ENCODE measurements around the gene GPER1.
"Not testable (repeated sequence)": the region's sequence is repeated elsewhere in the genome, so short reads cannot be mapped to it uniquely, and the experiment has no call there.

Gene GPER1

GRCh38 chr7:1140476-1141104 lies 52.7 kb downstream of the GPER1 start:
- H3K9ac ChIP-seq (ENCODE audit: low read depth, low read length) = no peak overlapping the region
- H3K9me3 ChIP-seq (ENCODE audit: control insufficient read depth, insufficient read depth, low read length) = no peaks in the 10 kb centered on the region
- no peaks in the 10 kb centered on the region for H3K36me3 ChIP-seq (ENCODE audit: control insufficient read depth, insufficient read depth, low read length)
- H3K4me3 ChIP-seq (ENCODE audit: low read depth, low read length) = no peak overlapping the region
- no peaks in the 10 kb centered on the region for H3K27me3 ChIP-seq (ENCODE audit: control insufficient read depth, insufficient read depth, low read length)
- H3K4me1 ChIP-seq (ENCODE audit: control insufficient read depth, insufficient read depth, low read length) = no peaks in the 10 kb centered on the region

- H3K9me3 ChIP-seq (ENCODE audit: control insufficient read depth, insufficient read depth, low read length) = no peaks in the 10 kb centered on the region
- no peaks in the 10 kb centered on the region for H3K27me3 ChIP-seq (ENCODE audit: control insufficient read depth, insufficient read depth, low read length)
- no peak overlapping the region for H3K9ac ChIP-seq (ENCODE audit: low read depth, low read length)
- no peak overlapping the region for H3K4me3 ChIP-seq (ENCODE audit: low read depth, low read length)
- H3K36me3 ChIP-seq (ENCODE audit: control insufficient read depth, insufficient read depth, low read length) = no peaks in the 10 kb centered on the region
- H3K4me1 ChIP-seq (ENCODE audit: control insufficient read depth, insufficient read depth, low read length) = no peaks in the 10 kb centered on the region
Observed at GRCh38 chr7:1141651-1142050, 53.7 kb downstream of the GPER1 start.

- H3K4me1 ChIP-seq (ENCODE audit: control insufficient read depth, insufficient read depth, low read length) = no peaks in the 10 kb centered on the region
- no peak overlapping the region for H3K9ac ChIP-seq (ENCODE audit: low read depth, low read length)
- no peaks in the 10 kb centered on the region for H3K36me3 ChIP-seq (ENCODE audit: control insufficient read depth, insufficient read depth, low read length)
- H3K9me3 ChIP-seq (ENCODE audit: control insufficient read depth, insufficient read depth, low read length) = no peaks in the 10 kb centered on the region
- H3K27me3 ChIP-seq (ENCODE audit: control insufficient read depth, insufficient read depth, low read length) = no peaks in the 10 kb centered on the region
- H3K4me3 ChIP-seq (ENCODE audit: low read depth, low read length) = no peak overlapping the region
Observed at GRCh38 chr7:1142051-1142635, 54.2 kb downstream of the GPER1 start.

GRCh38 chr7:1143031-1143430 lies 55.1 kb downstream of the GPER1 start:
- not testable (repeated sequence) for H3K9ac ChIP-seq (ENCODE audit: low read depth, low read length); H3K4me1 ChIP-seq (ENCODE audit: control insufficient read depth, insufficient read depth, low read length); H3K4me3 ChIP-seq (ENCODE audit: low read depth, low read length); H3K27me3 ChIP-seq (ENCODE audit: control insufficient read depth, insufficient read depth, low read length); H3K36me3 ChIP-seq (ENCODE audit: control insufficient read depth, insufficient read depth, low read length); H3K9me3 ChIP-seq (ENCODE audit: control insufficient read depth, insufficient read depth, low read length)

Data from iPS-15b (cell line).